Subcutaneous adipose tissue (tissue), 4 donors: ENCODE results near the gene KIF26B. TPM values are rescaled to one million over a fixed set of nuclear protein-coding genes. Genes with fewer than 3 reads are reported as not detected.

Source experiments
- CTCF ChIP-seq: fragments of 450-650 bp; IDR thresholded peaks from one replicate; pipeline ENCODE4 v1.5.1; 2016; ENCODE audit warnings: low read depth, mild to moderate bottlenecking, control low read depth, antibody characterized with exemption, moderate library complexity
- total RNA-seq, 4 donors: library from RNA; depleted of rRNA; stranded (reverse); fragments of >200 nt; gene quantifications; one replicate each; pipeline ENCODE4 v1.1.0, GENCODE V29; 2016

The KIF26B gene
- total RNA-seq, 4 donors from 2014 or later = under 0.01 to 0.16 (median under 0.01) TPM

GRCh38 chr1:245332513-245332912, 177.7 kb downstream of the KIF26B start:
- TF ChIP-seq CTCF = no peak

- no peak for TF ChIP-seq CTCF
Measured at GRCh38 chr1:245334235-245334634, 179.4 kb downstream of the KIF26B start.

GRCh38 chr1:245334827-245335490, 180.2 kb downstream of the KIF26B start:
- TF ChIP-seq CTCF = no peak

- TF ChIP-seq CTCF = no peak
Measured at GRCh38 chr1:245336149-245336983, 181.6 kb downstream of the KIF26B start.

- TF ChIP-seq CTCF = no peak
Measured at GRCh38 chr1:245337829-245338484, 183.2 kb downstream of the KIF26B start.

- TF ChIP-seq CTCF = no peak
Measured at GRCh38 chr1:245338485-245338877, 183.7 kb downstream of the KIF26B start.

- TF ChIP-seq CTCF = no peak
Measured at GRCh38 chr1:245341743-245342142, 187.0 kb downstream of the KIF26B start.
